IMR-90 (cell line): ENCODE measurements around the gene CIAO3. TPM values are rescaled to one million over a fixed set of nuclear protein-coding genes. Genes with fewer than 3 reads are reported as not detected.

Source experiments
- ATAC-seq: fragments of 200-7000 bp; cut with Tn5 transposase; 2 replicates; pipeline ENCODE4 v1.9.1; 2020; ENCODE audit warnings: low read depth, mild to moderate bottlenecking, moderate library complexity
- BruUV-seq: library from RNA; stranded (reverse); fragments of 400-500 nt; replicated peaks from 2 replicates; lab custom pipeline; 2021; lab: Mats Ljungman, UMichigan
- CTCF ChIA-PET: fragments of 300-600 bp; formaldehyde crosslinking; extraction: SDS; loops from one replicate; lab custom pipeline; 2021; ENCODE audit warnings: antibody characterized with exemption; lab: Yijun Ruan, JAX
- POLR2A ChIA-PET: fragments of 300-600 bp; sonication (Branson Sonifier 250); formaldehyde crosslinking; loops from one replicate; lab custom pipeline; 2022; ENCODE audit warnings: antibody characterized with exemption; ENCODE audit not compliant: unreplicated experiment; lab: Charles Lee
- DNase-seq: peaks from one replicate; pipeline ENCODE4 v3.0.0; 2013
- H2AFZ ChIP-seq: replicated peaks from 2 replicates; pipeline ENCODE3; 2013; ENCODE audit warnings: low read length, mild to moderate bottlenecking; ENCODE audit not compliant: poor library complexity
- H2AK5ac ChIP-seq: 2 replicates; pipeline ENCODE4 v1.6.1; 2013; ENCODE audit warnings: low read depth, low read length, inconsistent platforms
- H2AK9ac ChIP-seq: replicated peaks from 2 replicates; pipeline ENCODE3; 2013; ENCODE audit warnings: mild to moderate bottlenecking, low read depth, low read length, moderate library complexity; ENCODE audit not compliant: poor library complexity
- H2BK120ac ChIP-seq: 2 replicates; pipeline ENCODE4 v1.6.1; 2013; ENCODE audit warnings: low read depth, low read length, inconsistent platforms
- H2BK15ac ChIP-seq: 3 replicates; pipeline ENCODE4 v1.6.1; 2013; ENCODE audit warnings: low read depth, low read length, inconsistent platforms
- H2BK20ac ChIP-seq: 2 replicates; pipeline ENCODE4 v1.6.1; 2013; ENCODE audit warnings: low read depth, mild to moderate bottlenecking, inconsistent platforms, low read length, moderate library complexity
- H2BK5ac ChIP-seq: 2 replicates; pipeline ENCODE4 v1.6.1; 2013; ENCODE audit warnings: mild to moderate bottlenecking, low read depth, low read length, inconsistent platforms; ENCODE audit not compliant: poor library complexity, severe bottlenecking
- H3K14ac ChIP-seq: replicated peaks from 2 replicates; pipeline ENCODE4 v1.6.1; 2013; ENCODE audit warnings: low read depth, low read length, inconsistent platforms
- H3K18ac ChIP-seq: 2 replicates; pipeline ENCODE4 v1.6.1; 2013; ENCODE audit warnings: low read depth, low read length, control low read depth
- H3K23ac ChIP-seq: 2 replicates; pipeline ENCODE4 v1.6.1; 2013; ENCODE audit warnings: low read depth, low read length, inconsistent platforms
- H3K27ac ChIP-seq: 2 replicates; pipeline ENCODE4 v1.5.1; 2013; ENCODE audit warnings: mild to moderate bottlenecking, control low read depth, low read length; ENCODE audit not compliant: insufficient read depth
- H3K27me3 ChIP-seq: 2 replicates; pipeline ENCODE4 v1.6.1; 2013; ENCODE audit warnings: low read length; ENCODE audit not compliant: control insufficient read depth, insufficient read depth
- H3K36me3 ChIP-seq: 2 replicates; pipeline ENCODE4 v1.6.1; 2013; ENCODE audit warnings: low read length, mixed read lengths; ENCODE audit not compliant: control insufficient read depth, insufficient read depth
- H3K4ac ChIP-seq: 2 replicates; pipeline ENCODE4 v1.6.1; 2013; ENCODE audit warnings: low read depth, low read length, inconsistent platforms
- H3K4me1 ChIP-seq: 2 replicates; pipeline ENCODE4 v1.6.1; 2013; ENCODE audit warnings: low read length, mixed read lengths; ENCODE audit not compliant: control insufficient read depth, insufficient read depth
- H3K4me2 ChIP-seq: 2 replicates; pipeline ENCODE4 v1.6.1; 2013; ENCODE audit warnings: low read depth, mild to moderate bottlenecking, control low read depth, low read length, moderate library complexity
- H3K4me3 ChIP-seq: 2 replicates; pipeline ENCODE4 v1.5.1; 2013; ENCODE audit warnings: low read depth, mild to moderate bottlenecking, control low read depth, low read length, moderate library complexity; ENCODE audit not compliant: insufficient read depth
- H3K56ac ChIP-seq: 2 replicates; pipeline ENCODE4 v1.6.1; 2013; ENCODE audit warnings: low read length, inconsistent platforms; ENCODE audit not compliant: insufficient read depth; ENCODE audit errors: extremely low read depth
- H3K79me1 ChIP-seq, 2 experiments: 2 replicates each; pipeline ENCODE4 v1.6.1; 2013; ENCODE audit warnings: low read length in 2 of 2, inconsistent platforms in 1 of 2, low read depth in 1 of 2
- H3K9ac ChIP-seq: 2 replicates; pipeline ENCODE4 v1.6.1; 2013; ENCODE audit warnings: low read depth, low read length, control low read depth
- H3K9me1 ChIP-seq: 2 replicates; pipeline ENCODE4 v1.6.1; 2013; ENCODE audit warnings: low read length, inconsistent platforms; ENCODE audit not compliant: insufficient read depth
- H3K9me3 ChIP-seq: 2 replicates; pipeline ENCODE4 v1.6.1; 2013; ENCODE audit warnings: low read length; ENCODE audit not compliant: control insufficient read depth, insufficient read depth
- H4K20me1 ChIP-seq: 2 replicates; pipeline ENCODE4 v1.6.1; 2013; ENCODE audit warnings: low read length, inconsistent platforms; ENCODE audit not compliant: insufficient read depth
- H4K5ac ChIP-seq: 2 replicates; pipeline ENCODE4 v1.6.1; 2013; ENCODE audit warnings: mild to moderate bottlenecking, low read depth, low read length, control low read depth
- H4K8ac ChIP-seq, 2 experiments: 2 replicates each; pipeline ENCODE4 v1.6.1; 2013; ENCODE audit warnings: low read depth in 2 of 2, low read length in 2 of 2, control low read depth in 1 of 2, inconsistent platforms in 1 of 2
- H4K91ac ChIP-seq: 2 replicates; pipeline ENCODE4 v1.6.1; 2013; ENCODE audit warnings: low read depth, low read length, inconsistent platforms; ENCODE audit not compliant: insufficient read depth
- BHLHE40 ChIP-seq: fragments of 150-350 bp; IDR thresholded peaks from 2 replicates; pipeline ENCODE4 v1.6.1; 2016; ENCODE audit warnings: mild to moderate bottlenecking, low read depth, low read length
- CEBPB ChIP-seq: IDR thresholded peaks from 2 replicates; pipeline ENCODE4 v1.6.1; 2012; ENCODE audit warnings: low read depth, low read length, improper control_type of control experiment
- CHD1 ChIP-seq: IDR thresholded peaks from 2 replicates; pipeline ENCODE4 v1.6.1; 2012; ENCODE audit warnings: low read depth, low read length, improper control_type of control experiment
- FOS ChIP-seq: fragments of 150-350 bp; IDR thresholded peaks from 2 replicates; pipeline ENCODE4 v1.6.1; 2016; ENCODE audit warnings: low read depth, low read length
- NFE2L2 ChIP-seq: fragments of 150-350 bp; IDR thresholded peaks from 2 replicates; pipeline ENCODE4 v1.6.1; 2016; ENCODE audit warnings: low read depth, mild to moderate bottlenecking, low read length
- RCOR1 ChIP-seq: IDR thresholded peaks from 2 replicates; pipeline ENCODE4 v1.6.1; 2012; ENCODE audit warnings: mild to moderate bottlenecking, low read length, improper control_type of control experiment; ENCODE audit not compliant: insufficient replicate concordance
- SMC3 ChIP-seq: fragments of 150-350 bp; IDR thresholded peaks from 2 replicates; pipeline ENCODE4 v1.6.1; 2016; ENCODE audit warnings: low read depth, mild to moderate bottlenecking, antibody characterized with exemption, low read length, moderate library complexity
- USF2 ChIP-seq: fragments of 150-350 bp; IDR thresholded peaks from 2 replicates; pipeline ENCODE4 v1.6.1; 2017; ENCODE audit warnings: mild to moderate bottlenecking, antibody characterized with exemption, low read length, low read depth
- WGBS, 2 experiments: methylation state at CpG; one replicate each; pipeline versions ENCODE4 v1.1.5 to v1.1.7; 2013; ENCODE audit warnings: missing lambda C conversion rate in 2 of 2; ENCODE audit not compliant: insufficient read length in 1 of 2; ENCODE audit errors: extremely low coverage in 2 of 2; 5-methylcytosine and 5-hydroxymethylcytosine counted together
- dilution Hi-C: fragments of 300-500 bp; cut with HindIII; formaldehyde crosslinking; loops from one replicate; pipeline ENCODE4 v1.14.3; 2018; ENCODE audit warnings: low sequenced_read_pairs; ENCODE audit not compliant: unreplicated experiment
- in situ Hi-C: fragments of 300-500 bp; cut with MboI; formaldehyde crosslinking; loops from 3 replicates; pipeline ENCODE4 v1.14.3; 2019; ENCODE audit warnings: low sequenced_read_pairs, inconsistent platforms, mixed read lengths
- intact Hi-C: fragments of 100-400 bp; cut with micrococcal nuclease; formaldehyde crosslinking; loops from 2 replicates; pipeline ENCODE4 v1.10.0; 2022
- polyA plus RNA-seq, 3 experiments: library from polyadenylated mRNA; depleted of rRNA; stranded (reverse); fragments of >200 nt; gene quantifications; 2 replicates each; pipeline ENCODE4 v1.2.3, GENCODE V29; 2012; ENCODE audit warnings: low replicate concordance in 1 of 3
- total RNA-seq: library from RNA; depleted of rRNA; stranded (reverse); fragments of >200 nt; gene quantifications from 2 replicates; pipeline ENCODE4 v1.2.3, GENCODE V29; 2012

CIAO3 gene
- total and polyA plus RNA-seq, 2 of the 4 experiments (the other 2 are of a cell fraction): 17.0 to 20.2 TPM

DNA sequence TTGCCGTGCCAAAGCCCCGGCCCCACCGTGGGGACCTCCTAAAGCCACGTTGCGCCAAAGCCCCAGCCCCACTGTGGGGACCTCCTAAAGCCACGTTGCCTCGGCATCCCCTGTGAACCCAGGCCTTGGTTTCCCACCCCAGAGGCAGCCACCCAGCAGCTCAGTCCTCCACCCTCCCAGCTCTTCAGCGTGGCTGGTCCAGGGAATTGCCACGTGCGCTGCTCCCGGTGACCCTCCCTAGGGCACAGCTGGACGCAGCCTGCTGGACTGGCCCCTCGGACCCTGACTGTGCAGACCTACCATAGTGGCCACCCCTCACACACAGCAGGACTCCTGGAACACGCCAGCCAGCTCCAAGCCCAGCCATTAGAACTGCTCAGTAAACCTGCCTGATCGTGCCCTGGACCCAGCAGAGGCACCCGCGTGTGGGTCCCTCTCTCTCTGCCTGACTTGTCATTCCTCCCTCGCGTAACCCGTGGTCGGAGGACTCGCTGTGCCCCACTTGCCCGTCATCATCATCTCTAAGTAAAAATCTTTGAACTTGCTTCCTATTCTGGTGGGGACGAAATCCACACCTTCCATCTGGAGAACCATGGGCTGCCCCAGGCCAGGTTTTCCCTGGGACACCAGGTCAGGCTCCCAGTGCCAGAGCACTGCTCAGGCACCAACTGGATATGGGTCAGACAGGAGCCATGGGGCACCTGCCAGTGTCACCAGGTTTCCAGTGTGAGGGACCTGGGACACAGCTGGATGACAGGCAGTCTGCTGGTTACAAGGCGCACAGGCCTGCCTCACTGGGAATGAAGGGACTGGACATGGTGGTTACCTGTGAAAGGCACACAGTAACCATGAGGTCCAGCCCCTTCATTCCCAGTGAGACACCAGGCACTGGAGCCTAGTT, 5.6 kb downstream of the CIAO3 start:
- Histone ChIP-seq H2BK120ac (no peak overlapping the region), H4K20me1 (peaks cover 5% of the 10 kb centered on the region; the same call in 1 of the 2 replicates), H3K36me3 (peaks cover 50% of the 10 kb centered on the region), H3K56ac (no peak overlapping the region), H3K4me1 (peaks cover 5% of the 10 kb centered on the region; the same call in 1 of the 2 replicates), H3K9me3 (no peaks in the 10 kb centered on the region), H3K9me1 (peaks cover 4% of the 10 kb centered on the region; the same call in 1 of the 2 replicates), H2BK20ac (no peak overlapping the region), H3K14ac (no peak overlapping the region), H4K5ac (no peak overlapping the region), H2AFZ (no peak overlapping the region), H2BK5ac (no peak overlapping the region), H3K27ac (no peak overlapping the region), H3K27me3 (no peaks in the 10 kb centered on the region), H4K8ac (no peak overlapping the region), H3K4me2 (no peak overlapping the region), H2AK9ac (no peak overlapping the region), H3K18ac (no peak overlapping the region), H3K23ac (no peak overlapping the region), H2BK15ac (no peak overlapping the region), H3K4ac (no peak overlapping the region), H3K9ac (no peak overlapping the region), H3K79me1 (peaks cover 7 to 15% of the 10 kb centered on the region in 2 experiments), H4K91ac (no peak overlapping the region), H2AK5ac (no peak overlapping the region), H3K4me3 (no peak overlapping the region)
- no peak for DNase-seq
- ChIA-PET CTCF (no interaction called here), POLR2A (no interaction called here)
- WGBS, 2 experiments: 98% methylated on average over 9 of the region's 25 CpGs; no CpG with 5 or more reads in 1 of the 2 experiments
- ATAC-seq: no peak
- BruUV-seq: no TSS peak
- TF ChIP-seq SMC3: no peak
- no peak for TF ChIP-seq USF2
- no peak for TF ChIP-seq CEBPB
- TF ChIP-seq FOS: no peak
- TF ChIP-seq NFE2L2: no peak
- TF ChIP-seq BHLHE40: no peak
- TF ChIP-seq CHD1: no peak
- no peak for TF ChIP-seq RCOR1
- intact Hi-C loops: no loop called here
- in situ Hi-C loops: no loop called here
- dilution Hi-C loops: no loop called here
